GM12801 (cell line): ENCODE results near the gene TFB1M.

Experiments
- TF ChIP-seq, protein P1 (sequence below): IDR thresholded peaks from one replicate; pipeline ENCODE4 v1.5.1; 2011; ENCODE audit warnings: control low read depth; ENCODE audit not compliant: insufficient read length; ENCODE audit errors: extremely low read depth

TFB1M gene

DNA sequence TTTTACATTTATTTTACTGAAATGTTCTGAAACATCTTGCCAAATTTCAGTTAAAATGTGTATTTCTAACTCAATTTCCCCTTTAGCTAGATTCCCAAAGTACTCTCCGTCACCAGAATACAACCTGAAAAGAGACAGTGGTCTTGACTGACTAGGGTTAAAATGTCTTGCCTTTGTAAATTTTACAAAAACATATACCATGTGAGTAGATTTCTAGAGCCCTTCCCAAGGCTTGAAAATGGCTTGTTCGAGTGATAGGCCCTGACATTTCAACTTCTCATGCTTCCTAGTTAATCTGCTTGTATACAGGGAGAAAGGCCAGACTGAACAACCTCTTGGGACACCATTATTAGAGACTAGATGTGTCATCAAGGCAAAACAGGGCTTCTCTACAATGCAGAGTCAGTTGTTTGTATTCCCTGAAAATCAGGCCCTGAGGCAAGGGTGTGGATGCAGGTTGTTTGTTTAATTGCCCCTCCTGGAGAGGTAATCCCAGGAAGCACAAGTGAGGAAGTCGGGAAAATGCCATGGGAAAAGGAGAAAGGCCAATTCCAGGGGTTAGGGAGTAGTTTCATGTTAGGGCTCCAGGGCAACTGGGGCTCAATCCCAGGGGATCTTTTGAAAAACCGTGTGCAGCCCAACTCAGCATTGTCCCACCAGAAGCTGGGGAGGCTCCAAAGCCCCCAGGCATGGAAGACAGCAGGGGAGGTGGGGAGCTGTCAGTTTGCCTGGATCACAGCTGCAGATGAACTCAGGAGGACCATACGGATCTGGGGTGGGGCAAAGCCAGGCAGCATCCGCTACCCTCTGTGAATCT lies 11.6 kb upstream of the TFB1M start:
- TF ChIP-seq, protein P1, sequence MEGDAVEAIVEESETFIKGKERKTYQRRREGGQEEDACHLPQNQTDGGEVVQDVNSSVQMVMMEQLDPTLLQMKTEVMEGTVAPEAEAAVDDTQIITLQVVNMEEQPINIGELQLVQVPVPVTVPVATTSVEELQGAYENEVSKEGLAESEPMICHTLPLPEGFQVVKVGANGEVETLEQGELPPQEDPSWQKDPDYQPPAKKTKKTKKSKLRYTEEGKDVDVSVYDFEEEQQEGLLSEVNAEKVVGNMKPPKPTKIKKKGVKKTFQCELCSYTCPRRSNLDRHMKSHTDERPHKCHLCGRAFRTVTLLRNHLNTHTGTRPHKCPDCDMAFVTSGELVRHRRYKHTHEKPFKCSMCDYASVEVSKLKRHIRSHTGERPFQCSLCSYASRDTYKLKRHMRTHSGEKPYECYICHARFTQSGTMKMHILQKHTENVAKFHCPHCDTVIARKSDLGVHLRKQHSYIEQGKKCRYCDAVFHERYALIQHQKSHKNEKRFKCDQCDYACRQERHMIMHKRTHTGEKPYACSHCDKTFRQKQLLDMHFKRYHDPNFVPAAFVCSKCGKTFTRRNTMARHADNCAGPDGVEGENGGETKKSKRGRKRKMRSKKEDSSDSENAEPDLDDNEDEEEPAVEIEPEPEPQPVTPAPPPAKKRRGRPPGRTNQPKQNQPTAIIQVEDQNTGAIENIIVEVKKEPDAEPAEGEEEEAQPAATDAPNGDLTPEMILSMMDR, result no peak

DNA sequence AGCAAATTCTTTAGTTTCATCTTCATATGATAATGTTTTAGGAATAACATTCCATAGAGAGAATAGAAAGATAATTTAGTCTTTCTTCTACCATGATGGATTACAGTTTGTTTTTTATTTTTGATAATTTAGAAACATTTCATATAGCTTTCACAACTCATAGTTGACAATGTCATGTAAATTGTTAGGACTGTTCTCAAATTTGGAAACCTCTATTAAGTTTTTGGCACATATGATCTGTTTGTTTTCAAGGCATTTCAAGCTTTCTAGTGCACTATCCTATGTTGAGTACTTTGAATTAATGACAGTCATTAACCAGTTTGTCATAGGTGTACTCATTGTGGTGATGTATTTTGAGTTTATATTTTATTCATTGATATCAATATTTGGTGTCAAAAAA lies 10.7 kb upstream of the TFB1M start:
- TF ChIP-seq, protein P1, result no peak

DNA sequence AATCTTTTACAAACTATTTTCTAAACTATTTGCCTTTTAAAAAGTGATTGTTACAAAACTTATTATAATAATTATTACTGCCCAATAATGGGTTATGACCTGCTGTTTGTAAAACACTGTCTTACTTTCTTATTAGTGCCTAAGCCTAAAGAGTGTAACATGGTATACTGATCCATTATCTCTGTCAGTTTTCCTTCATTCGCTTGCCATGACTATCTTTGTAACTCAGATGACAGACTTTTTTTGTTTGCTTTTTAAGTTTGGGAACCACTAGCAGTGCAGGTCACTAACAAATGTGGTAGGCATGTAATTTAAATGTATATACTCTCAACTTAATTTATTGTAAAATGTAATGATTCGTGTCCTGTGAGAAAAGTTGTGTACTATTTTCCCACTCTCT lies 9.9 kb upstream of the TFB1M start:
- TF ChIP-seq, protein P1, result no peak

DNA sequence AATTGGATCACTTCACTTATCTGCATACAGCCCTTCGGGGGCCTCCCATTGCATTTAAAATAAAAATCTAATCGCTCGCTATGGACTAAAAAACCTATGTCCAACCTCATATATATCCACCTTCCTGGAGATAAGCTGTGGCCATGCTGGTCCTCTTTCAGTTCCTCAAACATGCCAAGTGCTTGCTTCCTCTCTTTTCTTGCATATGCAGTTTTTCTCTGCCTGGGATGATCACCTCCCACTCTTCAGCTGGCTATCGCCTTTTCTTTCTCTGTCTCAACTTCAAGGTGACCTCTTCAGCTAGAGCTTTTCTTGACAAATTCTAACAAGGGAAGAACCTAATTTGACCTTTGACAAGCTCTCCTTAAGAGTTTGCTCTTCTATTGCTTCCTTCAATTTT lies 5.6 kb upstream of the TFB1M start:
- TF ChIP-seq, protein P1, result no peak

DNA sequence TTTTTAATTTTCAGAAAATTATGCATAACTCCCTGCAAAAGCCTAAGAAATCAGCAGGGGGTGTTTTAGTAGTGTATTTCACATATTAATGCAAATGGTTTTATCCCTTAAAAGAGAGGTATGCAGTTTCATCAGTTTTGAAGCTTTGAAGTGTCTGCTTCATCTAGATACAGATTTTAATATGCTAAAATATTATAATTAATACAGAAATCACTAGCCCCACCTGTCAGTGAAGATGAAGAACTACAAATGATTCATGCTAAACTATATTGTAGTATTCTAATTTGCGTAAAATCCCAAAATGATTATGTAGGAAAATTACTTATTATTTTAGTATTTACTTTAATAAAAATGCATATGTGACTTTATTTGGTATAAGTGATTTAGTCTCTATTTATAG lies 2.9 kb upstream of the TFB1M start:
- TF ChIP-seq, protein P1, result no peak

DNA sequence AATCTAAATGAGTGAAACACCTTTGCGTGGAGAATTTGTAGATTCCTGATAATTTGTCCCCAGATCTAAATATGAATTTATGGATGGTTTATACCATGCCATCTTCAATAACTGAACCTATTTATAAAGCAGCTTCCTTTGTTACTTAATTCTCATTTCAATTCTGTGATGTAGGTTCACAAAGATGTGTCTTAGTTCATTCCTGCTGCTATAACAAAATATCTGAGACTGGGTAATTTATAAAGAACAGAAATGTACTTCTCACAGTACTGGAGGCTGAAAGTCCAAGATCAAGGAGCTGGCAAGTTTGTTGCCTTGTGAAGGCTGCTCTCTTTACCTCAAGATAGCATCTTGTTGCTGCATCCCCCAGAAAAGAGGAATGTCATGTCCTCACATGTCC lies 2.1 kb upstream of the TFB1M start:
- TF ChIP-seq, protein P1, result no peak

DNA sequence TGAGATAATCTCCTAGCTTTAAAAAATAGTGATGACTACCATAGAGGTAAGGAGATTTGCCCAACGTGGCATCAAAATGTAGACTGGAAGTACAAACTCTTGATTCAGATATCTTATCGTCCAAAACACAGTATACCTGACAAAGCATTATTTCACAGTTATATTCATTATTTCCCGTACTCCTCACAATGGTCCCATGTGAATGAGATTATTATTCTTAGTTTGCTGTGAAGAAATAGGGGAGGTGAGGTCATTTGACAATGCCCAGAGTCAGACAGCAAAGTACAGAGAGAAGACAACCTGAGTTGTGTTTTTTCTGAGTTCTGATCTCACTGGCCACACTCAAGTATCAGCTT lies 1.2 kb upstream of the TFB1M start:
- TF ChIP-seq, protein P1, result no peak
